ENCODE results near the gene ZNF33A.
A peak's percentile ranks its signal among the peaks of the same experiment; 100 is the strongest.

ZNF33A gene

DNA sequence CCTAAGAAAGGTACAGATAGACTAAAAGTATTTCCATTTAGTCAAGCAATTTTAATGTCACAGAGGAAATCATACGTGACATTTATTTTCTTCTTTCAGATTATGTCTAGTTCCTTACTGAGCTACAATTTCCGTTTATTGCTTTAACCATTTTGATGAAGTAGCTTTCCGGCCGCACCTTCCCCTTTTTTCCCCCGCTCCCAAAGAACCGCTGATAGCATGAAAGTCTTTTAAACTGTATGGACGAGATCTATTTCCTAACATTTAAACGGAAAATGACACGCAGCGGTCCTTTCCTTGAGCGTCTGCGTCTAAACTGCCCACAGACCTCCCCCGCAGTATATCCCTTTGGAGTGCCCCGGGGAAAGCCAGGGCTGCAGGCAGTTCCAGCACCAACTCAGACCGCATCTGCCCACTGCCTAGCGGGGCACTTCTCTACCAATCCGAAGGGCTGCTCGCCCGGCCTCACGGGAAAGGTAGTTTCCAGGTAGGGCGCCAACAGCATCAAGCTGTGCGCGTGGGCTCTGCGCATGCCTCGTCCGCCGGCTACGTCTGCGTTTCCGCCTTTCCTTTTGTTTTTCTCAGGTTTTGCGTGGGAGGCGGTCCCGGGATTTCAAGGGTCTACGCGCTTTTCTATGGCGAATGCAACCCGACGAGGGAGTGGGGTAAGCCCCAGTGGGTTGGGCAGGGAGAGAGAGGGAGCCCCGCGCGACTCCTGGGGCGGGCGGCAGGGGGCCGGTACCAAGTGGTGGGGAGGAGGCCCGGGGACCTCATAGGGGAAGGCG is at the start of gene ZNF33A:
Gene ZNF33A, plus strand, starts transcription at position 557 of the 785 bp plus-strand sequence. CDS start 1,667 bp downstream, outside the sequence.
- peaks cover 37% of the 10 kb centered on the region for H3K36me3 Mint-ChIP-seq (ENCODE audit: low read depth)
- peak within 1 kb of the TSS; percentile 99 for H3K27ac Mint-ChIP-seq
- peak within 1 kb of the TSS; percentile 86 for H3K4me3 Mint-ChIP-seq
- peaks cover 33% of the 10 kb centered on the region for H3K4me1 Mint-ChIP-seq
- TF ChIP-seq, protein P1, sequence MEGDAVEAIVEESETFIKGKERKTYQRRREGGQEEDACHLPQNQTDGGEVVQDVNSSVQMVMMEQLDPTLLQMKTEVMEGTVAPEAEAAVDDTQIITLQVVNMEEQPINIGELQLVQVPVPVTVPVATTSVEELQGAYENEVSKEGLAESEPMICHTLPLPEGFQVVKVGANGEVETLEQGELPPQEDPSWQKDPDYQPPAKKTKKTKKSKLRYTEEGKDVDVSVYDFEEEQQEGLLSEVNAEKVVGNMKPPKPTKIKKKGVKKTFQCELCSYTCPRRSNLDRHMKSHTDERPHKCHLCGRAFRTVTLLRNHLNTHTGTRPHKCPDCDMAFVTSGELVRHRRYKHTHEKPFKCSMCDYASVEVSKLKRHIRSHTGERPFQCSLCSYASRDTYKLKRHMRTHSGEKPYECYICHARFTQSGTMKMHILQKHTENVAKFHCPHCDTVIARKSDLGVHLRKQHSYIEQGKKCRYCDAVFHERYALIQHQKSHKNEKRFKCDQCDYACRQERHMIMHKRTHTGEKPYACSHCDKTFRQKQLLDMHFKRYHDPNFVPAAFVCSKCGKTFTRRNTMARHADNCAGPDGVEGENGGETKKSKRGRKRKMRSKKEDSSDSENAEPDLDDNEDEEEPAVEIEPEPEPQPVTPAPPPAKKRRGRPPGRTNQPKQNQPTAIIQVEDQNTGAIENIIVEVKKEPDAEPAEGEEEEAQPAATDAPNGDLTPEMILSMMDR (IDR thresholded peaks at IDR 0.05), result no peak
- DNase-seq, result peak; percentile 75
- peaks cover 16% of the 10 kb centered on the region for H3K9me3 Mint-ChIP-seq
- H3K27me3 Mint-ChIP-seq (ENCODE audit: low read depth, poor library complexity), result peaks cover 20% of the 10 kb centered on the region

DNA sequence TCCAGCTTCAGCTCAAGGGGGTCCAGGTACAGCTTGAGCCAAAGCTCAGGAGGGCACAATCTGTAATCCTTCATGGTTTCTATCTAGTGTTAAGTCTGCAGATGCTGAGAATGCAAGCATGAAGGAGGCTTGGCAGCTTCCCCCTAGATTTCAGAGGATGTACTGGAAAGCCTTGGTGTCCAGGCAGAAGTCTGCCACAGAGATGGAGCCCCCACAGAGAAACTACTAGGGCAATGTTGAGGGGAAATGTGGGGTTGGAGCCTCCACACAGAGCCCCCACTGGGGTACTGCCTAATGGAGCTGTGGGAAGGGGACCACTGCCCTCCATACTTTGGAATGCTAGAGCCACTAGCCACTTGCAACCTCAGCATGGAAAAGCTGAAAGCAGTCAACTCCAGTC is 45.5 kb upstream of the ZNF33A start:
- Mint-ChIP-seq H3K36me3 (ENCODE audit: low read depth) (peaks cover 52% of the 10 kb centered on the region), H3K9me3 (peaks cover 86% of the 10 kb centered on the region), H3K27ac (no peak overlapping the region), H3K27me3 (ENCODE audit: low read depth, poor library complexity) (no peaks in the 10 kb centered on the region), H3K4me1 (no peaks in the 10 kb centered on the region), H3K4me3 (no peak overlapping the region)
- no peak for DNase-seq
- TF ChIP-seq, protein P1 (IDR thresholded peaks at IDR 0.05), result no peak

DNA sequence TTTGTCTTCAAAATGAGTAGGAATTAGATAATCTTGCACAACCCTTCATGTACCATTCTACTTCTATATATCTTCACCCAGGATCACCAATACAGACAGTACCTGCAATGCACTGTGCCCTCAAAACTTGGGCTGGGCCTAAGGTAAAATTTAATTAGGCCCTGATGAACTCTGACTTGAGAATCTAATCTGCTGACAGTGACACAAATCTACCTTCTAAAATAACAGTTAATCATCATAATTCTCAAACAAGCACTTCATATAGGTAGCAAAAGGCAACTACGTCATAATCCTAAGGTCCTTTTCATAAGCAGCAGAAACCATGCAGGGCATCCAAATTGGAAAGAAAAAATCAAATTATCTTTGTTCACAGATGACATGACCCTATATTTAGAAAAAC is 38.1 kb upstream of the ZNF33A start:
- no peak overlapping the region for H3K4me3 Mint-ChIP-seq
- TF ChIP-seq, protein P1 (IDR thresholded peaks at IDR 0.05), result no peak
- no peak for DNase-seq
- no peak overlapping the region for H3K27ac Mint-ChIP-seq
- peaks cover 58% of the 10 kb centered on the region for H3K36me3 Mint-ChIP-seq (ENCODE audit: low read depth)
- H3K4me1 Mint-ChIP-seq, result peaks cover 12% of the 10 kb centered on the region
- peaks cover 68% of the 10 kb centered on the region for H3K9me3 Mint-ChIP-seq
- peaks cover 4% of the 10 kb centered on the region for H3K27me3 Mint-ChIP-seq (ENCODE audit: low read depth, poor library complexity)

DNA sequence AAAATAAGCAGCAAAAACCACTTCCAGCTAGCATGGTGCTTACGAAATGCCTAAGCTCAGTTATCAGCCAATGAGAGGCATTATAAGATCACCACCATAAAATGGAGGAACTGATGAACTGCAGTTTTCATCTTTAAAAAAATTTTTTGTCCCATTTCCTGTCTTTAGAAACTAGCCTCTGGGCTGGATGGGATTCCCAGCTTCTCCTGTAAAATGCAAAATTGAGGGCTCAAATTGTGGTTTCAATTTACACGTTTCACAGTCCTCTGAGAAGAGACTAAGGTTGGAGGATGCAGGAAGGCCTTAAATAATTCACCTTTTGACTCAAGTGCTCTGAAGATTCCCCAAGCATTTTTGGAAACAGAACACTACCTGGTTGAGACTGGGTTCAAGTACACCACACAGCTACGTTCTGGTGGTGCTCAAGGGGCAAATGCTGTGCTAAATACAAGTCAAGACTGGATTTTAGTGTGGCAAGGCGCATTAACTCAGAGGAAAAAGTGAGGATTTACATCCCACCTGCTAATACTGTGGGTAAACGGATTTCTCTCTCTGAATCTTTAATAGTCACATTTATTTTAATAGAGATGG is 35.0 kb upstream of the ZNF33A start:
- TF ChIP-seq, protein P1 (IDR thresholded peaks at IDR 0.05), result no peak
- Mint-ChIP-seq H3K27ac (peak overlapping the region; percentile 96), H3K4me3 (peak overlapping the region; percentile 90), H3K36me3 (ENCODE audit: low read depth) (peaks cover 32% of the 10 kb centered on the region), H3K27me3 (ENCODE audit: low read depth, poor library complexity) (peaks cover 4% of the 10 kb centered on the region), H3K9me3 (peaks cover 41% of the 10 kb centered on the region), H3K4me1 (peaks cover 12% of the 10 kb centered on the region)
- no peak for DNase-seq

DNA sequence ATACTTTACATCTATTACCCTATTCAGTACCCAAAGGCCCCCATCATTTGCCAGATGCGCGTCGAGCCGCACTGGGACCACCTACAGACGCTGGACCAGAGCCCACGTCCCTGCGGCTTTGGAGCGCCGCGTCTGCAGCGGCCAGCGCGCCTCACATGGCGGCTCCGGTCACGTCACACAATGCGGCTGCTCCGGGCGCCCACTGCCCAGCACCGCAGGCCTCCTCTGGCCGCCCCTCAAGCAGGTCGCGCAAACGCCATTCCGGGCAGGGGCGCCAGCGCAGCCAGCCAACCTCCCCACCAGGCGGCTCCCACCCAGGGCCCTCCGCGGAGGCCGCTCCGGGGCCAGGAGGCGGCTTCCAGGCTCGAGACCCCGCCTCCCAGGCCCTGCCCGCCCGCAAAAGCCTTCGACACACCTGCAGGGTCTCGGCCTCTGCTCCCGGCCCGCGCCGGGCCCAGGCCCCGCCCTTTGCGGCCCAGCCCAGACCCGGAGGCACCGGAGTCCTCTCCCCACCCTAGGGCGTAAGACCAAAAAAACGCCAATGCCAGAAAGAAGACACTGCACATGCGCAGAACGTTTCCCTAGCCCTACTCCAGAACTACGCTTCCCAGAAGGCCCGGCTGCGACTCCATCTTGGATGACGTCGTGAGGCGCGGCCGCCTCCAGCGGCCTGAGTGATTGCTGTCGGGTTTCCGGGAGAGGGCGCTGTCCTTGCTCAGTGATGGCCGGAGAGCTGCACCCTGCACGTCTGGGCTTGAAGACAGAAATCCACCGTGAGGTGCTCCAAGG is 34.2 kb upstream of the ZNF33A start, which contains the start of gene ZNF25:
Gene ZNF25, minus strand, starts transcription at position 557 of the 789 bp plus-strand sequence. CDS start 4,925 bp downstream, outside the sequence.
- peak within 1 kb of the TSS; percentile 90 for H3K4me3 Mint-ChIP-seq
- TF ChIP-seq, protein P1 (IDR thresholded peaks at IDR 0.05), result peak; percentile 71
- H3K4me1 Mint-ChIP-seq, result peaks cover 12% of the 10 kb centered on the region
- H3K27me3 Mint-ChIP-seq (ENCODE audit: low read depth, poor library complexity), result peaks cover 4% of the 10 kb centered on the region
- peak within 1 kb of the TSS; percentile 96 for H3K27ac Mint-ChIP-seq
- H3K36me3 Mint-ChIP-seq (ENCODE audit: low read depth), result peaks cover 28% of the 10 kb centered on the region
- H3K9me3 Mint-ChIP-seq, result peaks cover 36% of the 10 kb centered on the region
- DNase-seq, result peak; percentile 94
